PFSK-1 (cell line): ENCODE measurements around the gene KRI1.

Experiments
- FOXP2 ChIP-seq: optimal IDR thresholded peaks from 2 replicates; pipeline ENCODE3; 2011; ENCODE audit warnings: borderline replicate concordance, control low read depth, inconsistent platforms; ENCODE audit not compliant: insufficient read depth; ENCODE audit errors: extremely low read length, extremely low read depth
- POLR2AphosphoS5 ChIP-seq: IDR thresholded peaks from 2 replicates; pipeline ENCODE4 v1.6.1; 2012; ENCODE audit warnings: low read depth, mild to moderate bottlenecking, control low read depth, low read length, moderate library complexity
- SIN3A ChIP-seq: IDR thresholded peaks from 2 replicates; pipeline ENCODE4 v1.6.1; 2012; ENCODE audit warnings: mild to moderate bottlenecking, low read length, moderate library complexity, borderline replicate concordance; ENCODE audit not compliant: insufficient read depth
- TAF1 ChIP-seq: IDR thresholded peaks from 2 replicates; pipeline ENCODE4 v1.6.1; 2012; ENCODE audit warnings: low read length, control low read depth, borderline replicate concordance; ENCODE audit not compliant: insufficient read depth
- TF ChIP-seq, protein P1 (sequence below), 2 experiments: IDR thresholded peaks; 2 replicates each; pipeline versions ENCODE4 v1.6.1 to v1.8.0; 2011 to 2012; ENCODE audit warnings: low read depth in 2 of 2, low read length in 2 of 2, control low read depth in 1 of 2, inconsistent platforms in 1 of 2, mild to moderate bottlenecking in 1 of 2, moderate library complexity in 1 of 2; ENCODE audit not compliant: insufficient read depth in 1 of 2

Gene KRI1

DNA sequence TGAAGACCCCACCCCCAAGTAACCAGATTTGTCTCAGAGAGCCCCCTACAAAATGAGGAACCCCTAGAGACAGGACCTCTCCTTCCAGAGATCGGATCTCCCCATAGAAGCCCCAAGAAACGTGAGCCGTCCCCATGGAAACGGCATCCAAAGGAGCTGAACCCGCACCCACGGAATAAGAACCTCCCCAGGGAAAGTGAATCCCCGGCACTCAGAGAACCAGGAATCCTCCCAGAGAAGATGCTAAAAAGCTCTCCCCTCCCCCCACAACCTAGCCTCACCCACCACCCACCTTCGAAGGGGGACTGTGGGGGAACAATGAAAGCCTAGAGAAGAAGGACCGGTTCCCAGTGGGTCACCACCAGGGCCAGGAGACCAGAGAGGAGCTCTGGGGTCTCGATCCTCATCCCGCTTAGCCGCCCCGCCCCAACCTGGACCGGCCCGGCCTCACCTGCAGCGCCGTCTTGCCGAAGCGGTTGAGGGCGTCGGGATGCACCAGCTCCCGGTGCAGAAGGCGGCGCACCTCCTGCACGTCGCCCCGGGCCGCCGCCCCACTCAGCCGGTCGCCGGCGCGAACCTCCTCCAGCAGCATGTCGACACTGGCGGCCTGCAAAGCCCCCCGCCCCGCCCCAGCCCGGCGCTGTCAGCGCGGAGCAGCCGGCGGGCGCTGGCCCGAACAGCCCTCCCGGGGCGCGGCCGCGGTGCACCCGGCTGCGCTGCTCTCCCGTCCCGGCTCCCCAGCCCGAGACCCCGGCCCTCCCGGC is 2.4 kb upstream of the KRI1 start:
- TF ChIP-seq TAF1 (no peak), POLR2AphosphoS5 (no peak), FOXP2 (no peak), SIN3A (no peak; the same call in 1 of the 2 replicates)
- TF ChIP-seq, protein P1, sequence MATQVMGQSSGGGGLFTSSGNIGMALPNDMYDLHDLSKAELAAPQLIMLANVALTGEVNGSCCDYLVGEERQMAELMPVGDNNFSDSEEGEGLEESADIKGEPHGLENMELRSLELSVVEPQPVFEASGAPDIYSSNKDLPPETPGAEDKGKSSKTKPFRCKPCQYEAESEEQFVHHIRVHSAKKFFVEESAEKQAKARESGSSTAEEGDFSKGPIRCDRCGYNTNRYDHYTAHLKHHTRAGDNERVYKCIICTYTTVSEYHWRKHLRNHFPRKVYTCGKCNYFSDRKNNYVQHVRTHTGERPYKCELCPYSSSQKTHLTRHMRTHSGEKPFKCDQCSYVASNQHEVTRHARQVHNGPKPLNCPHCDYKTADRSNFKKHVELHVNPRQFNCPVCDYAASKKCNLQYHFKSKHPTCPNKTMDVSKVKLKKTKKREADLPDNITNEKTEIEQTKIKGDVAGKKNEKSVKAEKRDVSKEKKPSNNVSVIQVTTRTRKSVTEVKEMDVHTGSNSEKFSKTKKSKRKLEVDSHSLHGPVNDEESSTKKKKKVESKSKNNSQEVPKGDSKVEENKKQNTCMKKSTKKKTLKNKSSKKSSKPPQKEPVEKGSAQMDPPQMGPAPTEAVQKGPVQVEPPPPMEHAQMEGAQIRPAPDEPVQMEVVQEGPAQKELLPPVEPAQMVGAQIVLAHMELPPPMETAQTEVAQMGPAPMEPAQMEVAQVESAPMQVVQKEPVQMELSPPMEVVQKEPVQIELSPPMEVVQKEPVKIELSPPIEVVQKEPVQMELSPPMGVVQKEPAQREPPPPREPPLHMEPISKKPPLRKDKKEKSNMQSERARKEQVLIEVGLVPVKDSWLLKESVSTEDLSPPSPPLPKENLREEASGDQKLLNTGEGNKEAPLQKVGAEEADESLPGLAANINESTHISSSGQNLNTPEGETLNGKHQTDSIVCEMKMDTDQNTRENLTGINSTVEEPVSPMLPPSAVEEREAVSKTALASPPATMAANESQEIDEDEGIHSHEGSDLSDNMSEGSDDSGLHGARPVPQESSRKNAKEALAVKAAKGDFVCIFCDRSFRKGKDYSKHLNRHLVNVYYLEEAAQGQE (IDR thresholded peaks at IDR 0.05; ENCODE audit: insufficient read depth in 1 of 2, low read depth in 2 of 2, low read length in 2 of 2): no peak

DNA sequence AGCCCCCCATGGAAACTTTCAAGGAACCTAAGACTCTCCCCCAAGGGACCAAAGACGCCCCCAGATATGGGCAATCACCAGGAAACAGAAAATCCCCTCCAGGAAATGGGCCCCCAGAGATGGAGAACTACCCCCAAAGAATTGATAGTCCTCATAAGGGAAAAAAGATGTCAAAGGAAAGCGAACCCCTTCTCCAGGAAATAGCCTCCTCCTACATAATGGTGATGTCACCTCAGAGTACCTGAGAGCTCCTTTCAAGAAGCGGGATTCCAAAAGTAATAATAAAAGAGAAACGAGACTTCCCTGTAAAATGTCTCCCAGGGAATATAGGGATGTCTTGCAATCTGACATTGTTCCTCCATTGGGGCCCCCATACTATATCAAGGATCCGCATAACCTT is 1.8 kb upstream of the KRI1 start:
- TF ChIP-seq, protein P1 (IDR thresholded peaks at IDR 0.05; ENCODE audit: insufficient read depth in 1 of 2, low read depth in 2 of 2, low read length in 2 of 2): no peak
- TF ChIP-seq TAF1 (no peak), POLR2AphosphoS5 (no peak), SIN3A (no peak), FOXP2 (no peak)

DNA sequence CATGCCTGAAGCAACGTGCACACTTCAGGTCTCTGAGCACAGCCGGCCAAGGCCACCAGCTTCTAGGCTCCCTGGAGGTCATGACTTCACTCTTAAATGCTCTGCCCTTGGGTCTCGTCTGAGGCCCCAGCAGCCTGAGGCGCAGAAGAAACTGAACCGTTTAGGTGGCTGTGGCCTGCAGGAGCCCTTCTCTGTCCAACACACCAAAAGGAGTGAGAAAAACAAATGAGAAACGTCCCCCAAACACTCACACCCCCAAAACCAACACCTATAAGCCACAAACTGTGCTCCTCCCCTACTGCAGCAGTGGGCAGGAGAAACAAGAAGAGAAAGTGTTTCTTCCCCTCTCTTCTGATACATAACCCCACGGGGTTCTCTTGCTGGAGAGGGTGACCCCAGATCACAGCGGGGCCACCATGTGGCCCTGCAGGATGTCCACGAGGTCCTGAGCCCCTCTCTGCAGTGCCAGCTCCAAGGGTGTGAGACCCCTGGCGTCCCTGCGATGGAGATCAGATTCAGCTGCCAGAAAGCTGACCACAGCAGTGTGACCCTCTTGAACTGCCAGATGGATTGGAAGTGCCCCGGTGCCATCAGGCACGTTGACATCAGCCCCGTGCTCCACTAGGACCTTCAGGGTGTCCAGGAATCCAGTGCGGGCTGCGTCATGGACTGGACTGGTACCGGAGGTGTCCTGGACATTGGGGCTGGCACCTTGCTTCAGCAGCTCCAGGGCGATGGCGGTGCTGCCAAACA is 1.0 kb upstream of the KRI1 start:
- TF ChIP-seq FOXP2 (no peak), TAF1 (no peak), SIN3A (no peak), POLR2AphosphoS5 (no peak)
- TF ChIP-seq, protein P1 (IDR thresholded peaks at IDR 0.05; ENCODE audit: insufficient read depth in 1 of 2, low read depth in 2 of 2, low read length in 2 of 2): no peak

DNA sequence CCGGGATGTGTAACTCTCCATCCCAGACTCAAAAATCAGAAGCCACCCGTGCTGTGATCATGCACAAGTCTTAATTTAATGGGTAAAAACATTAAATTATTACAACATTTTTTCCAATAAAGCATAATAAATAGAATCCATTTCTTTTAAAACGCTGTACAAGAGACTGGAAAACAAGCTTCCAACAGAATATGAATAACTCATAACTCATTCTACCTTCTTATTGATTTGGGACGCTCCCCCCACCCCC is 523 bp upstream of the KRI1 start:
- TF ChIP-seq TAF1: no peak
- no peak for TF ChIP-seq FOXP2

DNA sequence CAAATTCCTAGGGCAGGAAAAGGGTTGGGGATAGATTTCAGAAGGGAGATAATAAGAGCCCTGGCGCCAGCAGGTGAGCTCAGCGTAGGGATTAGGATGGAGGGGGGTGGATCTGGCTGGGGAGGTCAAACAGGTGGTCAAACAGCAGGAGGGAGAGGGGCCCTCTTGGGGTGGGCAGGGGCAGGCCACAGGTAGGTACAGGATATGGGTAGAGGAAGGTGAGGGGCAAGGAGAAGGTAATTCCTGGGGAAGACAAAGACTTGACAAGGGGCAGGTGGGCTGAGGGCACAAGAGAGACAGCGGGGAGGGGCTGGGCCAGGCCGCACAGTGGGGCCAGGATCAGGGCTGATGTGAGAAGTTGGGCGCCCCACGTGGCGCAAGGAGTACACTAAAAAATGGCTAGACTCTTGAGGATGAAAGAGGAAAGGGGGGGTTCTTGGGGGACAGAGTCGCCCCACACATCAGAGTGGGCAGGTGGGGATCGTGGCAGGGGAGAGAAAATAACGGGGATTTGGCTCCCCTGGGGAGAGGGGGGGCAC is 713 bp downstream of the KRI1 start:
- no peak for TF ChIP-seq POLR2AphosphoS5
- no peak for TF ChIP-seq TAF1
- TF ChIP-seq, protein P1 (IDR thresholded peaks at IDR 0.05; ENCODE audit: insufficient read depth in 1 of 2, low read depth in 2 of 2, low read length in 2 of 2): no peak
- TF ChIP-seq FOXP2: no peak
- TF ChIP-seq SIN3A: no peak
